ENCODE measurements around the gene CPED1.

The CPED1 gene

DNA sequence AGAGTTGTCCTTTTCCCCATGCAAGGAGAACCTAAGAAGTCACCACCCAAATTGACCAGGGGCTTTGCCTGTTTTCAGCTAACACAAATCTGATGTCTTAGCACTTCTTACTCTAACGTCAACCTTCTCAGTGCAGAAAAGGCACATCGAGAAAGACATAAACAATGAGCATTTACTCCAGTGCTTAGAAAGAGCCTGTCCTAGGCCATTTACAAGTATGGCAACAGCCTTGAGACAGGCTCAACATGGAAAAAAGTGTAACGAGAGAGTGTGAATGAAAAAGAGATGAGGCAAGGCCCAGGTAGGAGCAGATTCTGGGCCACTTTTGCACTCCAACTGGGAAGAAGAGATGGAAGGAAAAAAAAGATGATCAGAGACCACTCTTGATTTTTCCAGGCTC lies 54.4 kb downstream of the CPED1 start:
- no peaks in the 10 kb centered on the region for H3K36me3 ChIP-seq
- H3K27me3 ChIP-seq (ENCODE audit: insufficient read depth, low read depth, severe bottlenecking) = no peaks in the 10 kb centered on the region
- TF ChIP-seq, protein P1, sequence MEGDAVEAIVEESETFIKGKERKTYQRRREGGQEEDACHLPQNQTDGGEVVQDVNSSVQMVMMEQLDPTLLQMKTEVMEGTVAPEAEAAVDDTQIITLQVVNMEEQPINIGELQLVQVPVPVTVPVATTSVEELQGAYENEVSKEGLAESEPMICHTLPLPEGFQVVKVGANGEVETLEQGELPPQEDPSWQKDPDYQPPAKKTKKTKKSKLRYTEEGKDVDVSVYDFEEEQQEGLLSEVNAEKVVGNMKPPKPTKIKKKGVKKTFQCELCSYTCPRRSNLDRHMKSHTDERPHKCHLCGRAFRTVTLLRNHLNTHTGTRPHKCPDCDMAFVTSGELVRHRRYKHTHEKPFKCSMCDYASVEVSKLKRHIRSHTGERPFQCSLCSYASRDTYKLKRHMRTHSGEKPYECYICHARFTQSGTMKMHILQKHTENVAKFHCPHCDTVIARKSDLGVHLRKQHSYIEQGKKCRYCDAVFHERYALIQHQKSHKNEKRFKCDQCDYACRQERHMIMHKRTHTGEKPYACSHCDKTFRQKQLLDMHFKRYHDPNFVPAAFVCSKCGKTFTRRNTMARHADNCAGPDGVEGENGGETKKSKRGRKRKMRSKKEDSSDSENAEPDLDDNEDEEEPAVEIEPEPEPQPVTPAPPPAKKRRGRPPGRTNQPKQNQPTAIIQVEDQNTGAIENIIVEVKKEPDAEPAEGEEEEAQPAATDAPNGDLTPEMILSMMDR (IDR thresholded peaks at IDR 0.05; ENCODE audit: low read depth, low read length) = no peak
- no peak for DNase-seq
- H3K27ac ChIP-seq = no peak overlapping the region
- H3K9me3 ChIP-seq (ENCODE audit: severe bottlenecking) = no peaks in the 10 kb centered on the region
- no peak overlapping the region for H3K4me3 ChIP-seq (ENCODE audit: low read depth, low read length)

DNA sequence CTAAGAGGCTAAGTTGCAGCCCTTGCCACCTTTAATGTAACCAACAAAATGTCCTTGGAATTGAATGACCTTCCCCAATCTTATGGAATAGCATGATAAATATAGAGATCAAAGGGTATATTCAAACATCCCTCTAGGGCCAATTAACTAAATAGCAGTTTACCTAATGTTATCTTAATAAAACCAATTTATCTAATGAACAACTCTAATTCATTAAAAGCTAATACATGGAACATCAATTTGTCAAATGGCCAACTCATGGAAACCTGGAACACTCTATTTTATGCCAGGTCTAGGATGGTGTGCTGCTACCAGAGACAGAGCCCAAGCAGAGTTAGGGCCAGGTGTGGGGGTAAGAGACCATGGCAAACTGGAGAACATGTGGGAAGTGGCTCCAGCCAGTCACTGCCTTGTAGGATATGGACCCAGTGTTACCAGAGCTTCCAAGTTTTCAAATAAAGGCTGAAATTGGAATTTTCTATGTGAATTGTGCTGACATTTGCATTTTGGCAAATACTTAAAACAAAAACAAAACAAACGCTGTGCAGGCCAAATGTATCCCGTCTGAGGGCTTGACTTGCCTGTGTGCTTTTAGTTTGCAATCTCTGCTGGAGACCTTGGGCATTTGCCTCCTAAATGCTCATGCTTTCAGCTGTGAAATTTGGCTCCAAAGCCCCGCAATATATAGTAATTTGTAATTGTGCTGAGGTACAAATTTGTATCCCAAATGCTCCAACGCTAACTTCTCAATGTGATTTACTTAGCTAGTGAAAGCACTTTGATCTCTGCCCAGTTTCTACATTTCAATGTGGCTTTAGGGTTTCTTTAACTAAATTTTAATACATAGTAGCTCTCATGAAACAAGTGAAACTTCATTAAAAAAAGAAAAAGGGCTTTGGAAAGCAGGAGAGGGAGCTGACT lies 55.1 kb downstream of the CPED1 start:
- Histone ChIP-seq H3K27ac (no peak overlapping the region), H3K27me3 (ENCODE audit: insufficient read depth, low read depth, severe bottlenecking) (no peaks in the 10 kb centered on the region), H3K36me3 (no peaks in the 10 kb centered on the region), H3K4me3 (ENCODE audit: low read depth, low read length) (no peak overlapping the region), H3K9me3 (ENCODE audit: severe bottlenecking) (no peaks in the 10 kb centered on the region)
- no peak for DNase-seq
- TF ChIP-seq, protein P1 (IDR thresholded peaks at IDR 0.05; ENCODE audit: low read depth, low read length) = no peak

DNA sequence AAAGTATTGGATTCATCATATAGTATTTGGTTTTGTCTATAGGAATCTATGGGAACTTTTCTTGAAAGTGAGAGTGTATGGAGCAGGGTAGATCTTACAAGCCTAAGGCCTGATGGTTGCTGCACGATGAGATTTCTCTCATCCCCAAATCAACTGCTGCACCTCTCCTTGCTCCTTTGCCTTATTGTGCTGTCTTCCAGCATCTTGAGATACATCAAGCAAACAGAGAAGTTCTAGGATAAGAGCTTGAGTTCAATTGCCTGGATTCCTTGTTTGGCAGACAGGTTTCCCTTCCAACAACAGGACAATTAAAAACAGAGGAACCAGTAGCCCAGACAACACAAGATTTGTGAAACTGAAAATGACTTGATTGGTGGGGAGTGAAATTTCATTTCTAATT lies 56.6 kb downstream of the CPED1 start:
- TF ChIP-seq, protein P1 (IDR thresholded peaks at IDR 0.05; ENCODE audit: low read depth, low read length) = no peak
- Histone ChIP-seq H3K4me3 (ENCODE audit: low read depth, low read length) (no peak overlapping the region), H3K9me3 (ENCODE audit: severe bottlenecking) (no peaks in the 10 kb centered on the region), H3K27me3 (ENCODE audit: insufficient read depth, low read depth, severe bottlenecking) (no peaks in the 10 kb centered on the region), H3K36me3 (no peaks in the 10 kb centered on the region), H3K27ac (no peak overlapping the region)
- no peak for DNase-seq

DNA sequence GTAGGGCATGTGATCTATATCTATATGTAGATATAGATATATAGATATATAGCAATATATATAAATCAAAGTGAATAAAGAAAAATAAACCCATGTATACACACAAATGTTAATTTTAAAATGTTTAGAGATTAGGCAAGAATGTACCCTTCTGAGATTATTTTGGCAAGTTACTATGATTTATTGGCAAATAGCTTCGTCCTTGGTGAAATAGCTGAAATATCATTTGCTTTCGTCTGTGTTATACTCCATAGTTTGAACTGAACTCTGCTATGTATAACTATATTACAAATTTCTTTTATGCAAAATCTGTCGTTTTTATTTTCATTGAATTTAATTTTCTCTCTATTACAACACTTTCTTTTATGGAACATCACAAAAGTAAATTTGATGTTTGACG lies 57.5 kb downstream of the CPED1 start:
- Histone ChIP-seq H3K4me3 (ENCODE audit: low read depth, low read length) (no peak overlapping the region), H3K36me3 (no peaks in the 10 kb centered on the region), H3K9me3 (ENCODE audit: severe bottlenecking) (no peaks in the 10 kb centered on the region), H3K27me3 (ENCODE audit: insufficient read depth, low read depth, severe bottlenecking) (no peaks in the 10 kb centered on the region), H3K27ac (no peak overlapping the region)
- TF ChIP-seq, protein P1 (IDR thresholded peaks at IDR 0.05; ENCODE audit: low read depth, low read length) = no peak
- DNase-seq = no peak

DNA sequence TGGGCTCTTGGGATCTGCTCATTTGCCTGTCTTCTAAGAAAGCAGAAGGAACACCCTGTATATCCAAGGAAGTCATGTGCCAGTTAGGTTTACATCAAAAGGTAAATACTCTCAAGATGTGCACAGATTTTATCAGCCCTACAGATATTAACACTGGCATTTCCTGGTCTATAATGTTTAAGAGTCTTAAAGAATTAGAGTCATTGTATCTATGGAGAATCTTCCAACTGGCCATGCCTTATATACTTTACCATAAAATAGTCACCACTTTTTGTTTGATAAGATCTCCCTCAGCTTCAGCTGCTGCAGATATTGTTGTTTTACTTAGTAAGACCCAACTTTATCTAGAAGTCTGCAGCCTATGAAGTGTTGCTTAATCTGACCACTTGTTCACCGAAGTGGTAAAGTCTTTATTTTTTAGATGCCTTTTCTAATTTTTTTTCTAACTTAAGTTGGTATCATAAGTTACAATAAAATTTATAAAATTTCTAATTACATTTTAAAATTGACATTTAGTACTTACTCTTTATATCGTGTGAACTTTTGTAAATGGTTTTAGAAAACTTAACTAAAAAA lies 58.5 kb downstream of the CPED1 start:
- no peaks in the 10 kb centered on the region for H3K27me3 ChIP-seq (ENCODE audit: insufficient read depth, low read depth, severe bottlenecking)
- H3K9me3 ChIP-seq (ENCODE audit: severe bottlenecking) = no peaks in the 10 kb centered on the region
- TF ChIP-seq, protein P1 (IDR thresholded peaks at IDR 0.05; ENCODE audit: low read depth, low read length) = no peak
- no peak overlapping the region for H3K4me3 ChIP-seq (ENCODE audit: low read depth, low read length)
- no peak overlapping the region for H3K27ac ChIP-seq
- no peak for DNase-seq
- H3K36me3 ChIP-seq = no peaks in the 10 kb centered on the region
